ENCODE data around the gene DCHS2. TPM values are rescaled to one million over a fixed set of nuclear protein-coding genes. Genes with fewer than 3 reads are reported as not detected.
A peak's percentile ranks its signal among the peaks of the same experiment; 100 is the strongest.

DCHS2 gene, protein sequence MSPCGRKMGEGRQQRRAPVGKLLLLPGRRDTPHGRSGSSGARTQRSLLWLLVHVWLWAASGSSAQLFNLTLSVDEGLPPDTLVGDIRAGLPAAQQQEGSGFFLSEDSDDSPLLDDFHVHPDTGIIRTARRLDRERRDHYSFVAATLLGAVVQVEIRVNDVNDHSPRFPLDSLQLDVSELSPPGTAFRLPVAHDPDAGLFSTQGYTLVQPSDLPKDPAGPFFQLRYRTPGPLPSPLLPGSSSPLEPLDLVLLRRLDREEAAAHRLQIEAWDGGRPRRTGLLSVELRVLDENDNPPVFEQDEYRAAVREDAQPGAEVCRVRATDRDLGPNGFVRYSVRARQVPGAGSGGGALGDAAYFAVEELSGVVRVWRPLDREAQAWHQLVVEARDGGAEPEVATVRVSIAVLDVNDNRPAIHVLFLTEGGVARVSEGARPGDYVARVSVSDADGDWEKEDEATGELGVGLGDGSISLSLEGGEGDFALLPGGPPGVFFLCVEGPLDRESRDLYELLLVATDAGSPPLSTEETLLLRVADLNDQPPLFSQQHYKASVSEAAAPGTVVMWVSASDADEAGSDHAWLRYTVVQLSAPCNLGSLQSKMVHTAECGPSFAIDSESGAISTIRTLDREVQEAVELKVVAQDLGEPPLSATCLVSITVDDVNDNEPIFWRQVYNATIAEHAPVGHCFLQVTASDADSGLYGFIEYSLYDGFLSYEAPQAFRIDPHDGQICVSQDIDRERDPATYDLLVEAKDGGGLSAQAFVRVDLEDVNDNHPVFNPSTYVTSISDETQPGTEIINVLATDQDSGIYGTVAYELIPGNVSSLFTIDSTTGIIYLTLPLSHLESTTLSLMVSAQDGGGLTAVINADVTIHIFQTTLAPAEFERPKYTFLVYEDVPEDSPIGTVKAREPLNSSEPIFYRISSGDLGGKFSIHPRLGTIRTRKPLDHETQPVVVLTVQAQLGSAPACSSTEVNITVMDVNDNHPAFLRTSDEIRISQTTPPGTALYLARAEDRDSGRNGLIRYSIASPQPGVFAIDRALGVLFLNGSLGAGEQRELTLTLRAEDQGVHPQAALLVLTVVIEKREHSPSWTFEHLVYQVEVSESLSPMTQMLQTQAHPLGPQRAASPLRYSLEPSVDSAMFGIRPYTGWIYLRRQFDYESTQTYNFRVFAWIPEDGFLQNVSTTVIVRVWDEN (N-terminal part only)
- under 1 TPM; 0.26 to 0.93 (median 0.58) TPM for total RNA-seq

DNA sequence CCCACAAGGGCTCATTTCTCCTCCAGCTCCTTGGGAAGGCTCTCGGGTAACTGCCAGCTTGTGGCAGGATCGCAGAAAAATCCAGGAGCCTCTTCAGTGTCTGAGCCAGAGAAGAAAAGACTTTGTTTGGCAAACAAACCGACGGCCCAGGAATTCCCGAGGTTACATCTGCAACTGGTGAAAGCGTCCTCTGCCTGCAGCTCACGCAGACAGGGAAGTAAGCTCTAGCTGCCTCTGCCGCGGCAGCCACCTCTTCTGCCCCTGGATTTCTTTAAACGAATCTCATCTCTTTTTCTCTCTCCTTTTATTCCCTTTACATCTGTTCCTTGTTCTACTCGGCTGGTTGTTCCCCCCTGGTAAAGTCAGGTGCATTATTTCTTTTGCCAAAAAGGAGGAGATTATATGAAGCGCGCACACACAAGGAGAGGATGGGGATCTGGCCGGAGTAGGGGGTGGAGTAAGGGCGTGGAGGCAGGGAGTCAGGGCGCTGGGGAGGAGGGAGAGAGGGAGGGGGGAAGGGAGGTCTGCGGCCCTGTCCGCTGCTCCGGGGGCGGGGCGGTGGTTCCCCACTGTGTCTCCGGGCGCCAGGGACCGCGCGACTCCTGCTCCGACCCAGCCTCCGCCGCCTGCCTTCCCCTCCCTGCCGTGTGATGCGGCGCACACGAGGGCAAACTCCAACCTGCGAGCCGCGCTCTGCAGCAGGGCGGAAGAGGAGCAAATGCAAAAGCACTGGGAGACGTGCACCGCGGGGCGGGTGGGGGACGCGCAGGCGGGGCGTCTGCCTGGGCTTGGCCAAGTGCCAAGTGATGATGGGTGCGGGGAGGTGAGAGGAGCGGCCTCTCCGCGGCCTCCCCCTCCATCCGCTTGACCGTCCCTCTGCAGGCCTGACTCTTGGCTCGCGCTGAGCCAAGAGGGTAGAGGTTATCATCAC is at the start of gene DCHS2:
TSS of gene DCHS2 (minus strand) at position 459 of the 931 bp plus-strand sequence. CDS start at position 15, 444 bp downstream.
- Histone ChIP-seq H3K4me1 (peaks cover 25% of the 10 kb centered on the region), H3K9me3 (no peaks in the 10 kb centered on the region), H3K27me3 (peaks cover 54% of the 10 kb centered on the region), H3K4me3 (peak within 1 kb of the TSS; percentile 48), H3K36me3 (no peaks in the 10 kb centered on the region), H3K27ac (no peak within 1 kb of the TSS)
- peak in 1 of 2 donors; percentile 57 for DNase-seq (ENCODE audit: low spot score in 2 of 2)
- TF ChIP-seq POLR2A (IDR thresholded peaks at IDR 0.05) (no peak), POLR2AphosphoS5 (IDR thresholded peaks at IDR 0.05) (no peak), EP300 (IDR thresholded peaks at IDR 0.05) (no peak)
- TF ChIP-seq, protein P1, sequence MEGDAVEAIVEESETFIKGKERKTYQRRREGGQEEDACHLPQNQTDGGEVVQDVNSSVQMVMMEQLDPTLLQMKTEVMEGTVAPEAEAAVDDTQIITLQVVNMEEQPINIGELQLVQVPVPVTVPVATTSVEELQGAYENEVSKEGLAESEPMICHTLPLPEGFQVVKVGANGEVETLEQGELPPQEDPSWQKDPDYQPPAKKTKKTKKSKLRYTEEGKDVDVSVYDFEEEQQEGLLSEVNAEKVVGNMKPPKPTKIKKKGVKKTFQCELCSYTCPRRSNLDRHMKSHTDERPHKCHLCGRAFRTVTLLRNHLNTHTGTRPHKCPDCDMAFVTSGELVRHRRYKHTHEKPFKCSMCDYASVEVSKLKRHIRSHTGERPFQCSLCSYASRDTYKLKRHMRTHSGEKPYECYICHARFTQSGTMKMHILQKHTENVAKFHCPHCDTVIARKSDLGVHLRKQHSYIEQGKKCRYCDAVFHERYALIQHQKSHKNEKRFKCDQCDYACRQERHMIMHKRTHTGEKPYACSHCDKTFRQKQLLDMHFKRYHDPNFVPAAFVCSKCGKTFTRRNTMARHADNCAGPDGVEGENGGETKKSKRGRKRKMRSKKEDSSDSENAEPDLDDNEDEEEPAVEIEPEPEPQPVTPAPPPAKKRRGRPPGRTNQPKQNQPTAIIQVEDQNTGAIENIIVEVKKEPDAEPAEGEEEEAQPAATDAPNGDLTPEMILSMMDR (IDR thresholded peaks at IDR 0.05) = no peak
- under 1% methylated on average over 50 of the region's 53 CpGs for WGBS

DNA sequence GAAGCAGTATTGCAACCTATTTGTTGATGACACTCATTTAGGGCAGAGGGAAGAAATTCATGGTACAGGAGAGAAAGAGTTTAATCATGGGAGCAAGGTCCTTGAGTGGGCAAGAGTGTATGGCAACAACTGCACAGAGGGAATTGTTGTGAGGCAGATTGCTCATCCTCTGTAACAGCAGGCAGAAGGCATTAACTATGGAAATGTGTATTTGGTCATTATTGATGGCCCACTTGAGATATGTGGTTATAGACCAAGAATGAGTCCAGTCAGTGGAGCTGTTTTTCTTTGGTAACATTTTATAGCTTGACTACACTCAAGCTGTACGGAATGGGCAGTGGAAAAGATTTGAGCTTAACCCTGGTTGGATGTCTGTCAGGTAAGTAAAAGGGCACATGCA is 42.7 kb upstream of the DCHS2 start:
- TF ChIP-seq, protein P1 (IDR thresholded peaks at IDR 0.05) = no peak
- no peak for TF ChIP-seq EP300 (IDR thresholded peaks at IDR 0.05)
- TF ChIP-seq POLR2AphosphoS5 (IDR thresholded peaks at IDR 0.05) = no peak
- no peak for TF ChIP-seq POLR2A (IDR thresholded peaks at IDR 0.05)
- H3K36me3 ChIP-seq = peaks cover 25% of the 10 kb centered on the region
- H3K4me3 ChIP-seq = no peak overlapping the region
- H3K4me1 ChIP-seq = peaks cover 10% of the 10 kb centered on the region
- no peaks in the 10 kb centered on the region for H3K27me3 ChIP-seq
- H3K27ac ChIP-seq = no peak overlapping the region
- DNase-seq (ENCODE audit: low spot score in 2 of 2) = no peak
- 87% methylated on average over 1 of the region's 1 CpG for WGBS
- no peaks in the 10 kb centered on the region for H3K9me3 ChIP-seq

- H3K27ac ChIP-seq = no peak overlapping the region
- H3K27me3 ChIP-seq = no peaks in the 10 kb centered on the region
- H3K36me3 ChIP-seq = no peaks in the 10 kb centered on the region
- peaks cover 15% of the 10 kb centered on the region for H3K4me1 ChIP-seq
- no peaks in the 10 kb centered on the region for H3K9me3 ChIP-seq
- no peak overlapping the region for H3K4me3 ChIP-seq
- 43% methylated on average over 4 of the region's 4 CpGs for WGBS
- DNase-seq (ENCODE audit: low spot score in 2 of 2) = no peak
- TF ChIP-seq POLR2AphosphoS5 (IDR thresholded peaks at IDR 0.05) = no peak
- TF ChIP-seq, protein P1 (IDR thresholded peaks at IDR 0.05) = no peak
- no peak for TF ChIP-seq POLR2A (IDR thresholded peaks at IDR 0.05)
- no peak for TF ChIP-seq EP300 (IDR thresholded peaks at IDR 0.05)
Measured at GRCh38 chr4:154529728-154530519, 38.3 kb upstream of the DCHS2 start.

DNA sequence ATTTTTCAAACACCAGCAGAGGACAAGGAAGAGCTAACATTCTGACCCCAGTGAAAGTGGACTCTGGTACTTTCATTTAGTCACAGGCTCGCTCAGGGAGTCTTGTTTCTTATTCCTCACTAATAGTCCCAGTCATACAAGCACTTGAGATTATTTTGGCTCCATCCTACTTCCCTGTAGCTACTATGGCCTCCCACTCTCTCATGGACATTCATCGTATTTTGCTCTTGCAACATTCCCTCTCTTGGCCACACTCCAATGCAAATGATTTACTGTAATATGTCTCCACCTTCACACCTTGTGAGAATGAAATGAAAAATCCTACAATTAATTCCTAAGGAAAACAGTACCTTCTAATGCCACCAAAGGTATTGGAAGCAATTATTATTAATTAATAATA is 37.3 kb upstream of the DCHS2 start:
- Histone ChIP-seq H3K36me3 (no peaks in the 10 kb centered on the region), H3K27me3 (no peaks in the 10 kb centered on the region), H3K27ac (no peak overlapping the region), H3K9me3 (no peaks in the 10 kb centered on the region), H3K4me1 (peaks cover 15% of the 10 kb centered on the region), H3K4me3 (no peak overlapping the region)
- 32% methylated on average over 2 of the region's 2 CpGs for WGBS
- no peak for TF ChIP-seq EP300 (IDR thresholded peaks at IDR 0.05)
- TF ChIP-seq POLR2A (IDR thresholded peaks at IDR 0.05) = no peak
- TF ChIP-seq POLR2AphosphoS5 (IDR thresholded peaks at IDR 0.05) = no peak
- TF ChIP-seq, protein P1 (IDR thresholded peaks at IDR 0.05) = no peak
- no peak for DNase-seq (ENCODE audit: low spot score in 2 of 2)

Data from suprapubic skin (tissue), 4 donors.